ENCODE measurements around the gene VPS26C. TPM values are rescaled to one million over a fixed set of nuclear protein-coding genes. Genes with fewer than 3 reads are reported as not detected.

VPS26C gene
- total and polyA plus RNA-seq, 8 donors = 15.3 to 118 (median 40.1) TPM

- intact Hi-C loops (cut with DNase I; ENCODE audit: low total_unique reads) = no loop called here
- TF ChIP-seq POLR2AphosphoS5 (IDR thresholded peaks at IDR 0.05) (no peak), EP300 (IDR thresholded peaks at IDR 0.05) (no peak), CTCF (IDR thresholded peaks at IDR 0.05) (no peak), POLR2A (IDR thresholded peaks at IDR 0.05) (no peak)
- no peak overlapping the region for H3K27ac ChIP-seq
- WGBS, 5 donors = 82 to 95% (median 88%) methylated on average over 3 of the region's 3 CpGs
- DNase-seq = no peak
- H3K4me3 ChIP-seq = no peak overlapping the region
- H3K36me3 ChIP-seq = peaks cover 12 to 99% (median 95%) of the 10 kb centered on the region in 4 donors
- H3K27me3 ChIP-seq = no peaks in the 10 kb centered on the region
- no peaks in the 10 kb centered on the region for H3K9me3 ChIP-seq
- H3K4me1 ChIP-seq = no peaks in the 10 kb centered on the region
Observed at GRCh38 chr21:37195059-37195458, 72.1 kb downstream of the VPS26C start.

GRCh38 chr21:37193676-37194075 lies 73.5 kb downstream of the VPS26C start:
- 87 to 92% (median 90%) methylated on average over 6 of the region's 6 CpGs for WGBS, 5 donors
- H3K9me3 ChIP-seq = no peaks in the 10 kb centered on the region
- intact Hi-C loops (cut with DNase I; ENCODE audit: low total_unique reads) = no loop called here
- no peaks in the 10 kb centered on the region for H3K4me1 ChIP-seq
- no peak for DNase-seq
- TF ChIP-seq POLR2AphosphoS5 (IDR thresholded peaks at IDR 0.05) (no peak), CTCF (IDR thresholded peaks at IDR 0.05) (no peak)
- H3K36me3 ChIP-seq = peaks cover 11 to 99% (median 95%) of the 10 kb centered on the region in 4 donors
- no peak overlapping the region for H3K4me3 ChIP-seq
- H3K27ac ChIP-seq = no peak overlapping the region
- no peaks in the 10 kb centered on the region for H3K27me3 ChIP-seq

- Histone ChIP-seq H3K27me3 (no peaks in the 10 kb centered on the region), H3K27ac (no peak overlapping the region), H3K4me3 (no peak overlapping the region), H3K4me1 (no peaks in the 10 kb centered on the region), H3K9me3 (no peaks in the 10 kb centered on the region), H3K36me3 (peaks cover 15 to 100% (median 96%) of the 10 kb centered on the region in 4 donors)
- TF ChIP-seq EP300 (IDR thresholded peaks at IDR 0.05) (no peak), POLR2AphosphoS5 (IDR thresholded peaks at IDR 0.05) (no peak), POLR2A (IDR thresholded peaks at IDR 0.05) (no peak)
- WGBS, 5 donors = 67 to 75% (median 72%) methylated on average over 4 of the region's 4 CpGs
- DNase-seq = no peak
- intact Hi-C loops (cut with DNase I; ENCODE audit: low total_unique reads) = no loop called here
Observed at GRCh38 chr21:37193006-37193405, 74.1 kb downstream of the VPS26C start.

- H3K36me3 ChIP-seq = peaks cover 16 to 100% (median 96%) of the 10 kb centered on the region in 4 donors
- TF ChIP-seq CTCF (IDR thresholded peaks at IDR 0.05) = no peak
- TF ChIP-seq POLR2AphosphoS5 (IDR thresholded peaks at IDR 0.05) = no peak
- TF ChIP-seq EP300 (IDR thresholded peaks at IDR 0.05) = no peak
- TF ChIP-seq POLR2A (IDR thresholded peaks at IDR 0.05) = no peak
- no peak overlapping the region for H3K27ac ChIP-seq
- no peaks in the 10 kb centered on the region for H3K4me1 ChIP-seq
- no peaks in the 10 kb centered on the region for H3K9me3 ChIP-seq
- intact Hi-C loops (cut with DNase I; ENCODE audit: low total_unique reads) = no loop called here
- no peak overlapping the region for H3K4me3 ChIP-seq
- H3K27me3 ChIP-seq = no peaks in the 10 kb centered on the region
- DNase-seq = no peak
- WGBS, 5 donors = 54 to 68% (median 67%) methylated on average over 2 of the region's 2 CpGs
Observed at GRCh38 chr21:37192019-37192418, 75.1 kb downstream of the VPS26C start.

GRCh38 chr21:37188825-37189224 lies 78.3 kb downstream of the VPS26C start:
- H3K4me1 ChIP-seq = no peaks in the 10 kb centered on the region
- no peak overlapping the region for H3K27ac ChIP-seq
- H3K9me3 ChIP-seq = no peaks in the 10 kb centered on the region
- no peak for DNase-seq
- H3K36me3 ChIP-seq = peaks cover 11 to 92% (median 87%) of the 10 kb centered on the region in 4 donors
- no peak overlapping the region for H3K4me3 ChIP-seq
- TF ChIP-seq EP300 (IDR thresholded peaks at IDR 0.05) (no peak), CTCF (IDR thresholded peaks at IDR 0.05) (no peak), POLR2A (IDR thresholded peaks at IDR 0.05) (no peak), POLR2AphosphoS5 (IDR thresholded peaks at IDR 0.05) (no peak)
- intact Hi-C loops (cut with DNase I; ENCODE audit: low total_unique reads) = no loop called here
- WGBS, 5 donors = 94 to 100% (median 97%) methylated on average over 1 of the region's 1 CpG
- H3K27me3 ChIP-seq = no peaks in the 10 kb centered on the region

All from stomach (tissue), 9 donors.